ENCODE results near the gene RNF145. TPM values are rescaled to one million over a fixed set of nuclear protein-coding genes. Genes with fewer than 3 reads are reported as not detected.

Gene RNF145
- total RNA-seq, 1 donor from 2014 or later, result 46.7 TPM

DNA sequence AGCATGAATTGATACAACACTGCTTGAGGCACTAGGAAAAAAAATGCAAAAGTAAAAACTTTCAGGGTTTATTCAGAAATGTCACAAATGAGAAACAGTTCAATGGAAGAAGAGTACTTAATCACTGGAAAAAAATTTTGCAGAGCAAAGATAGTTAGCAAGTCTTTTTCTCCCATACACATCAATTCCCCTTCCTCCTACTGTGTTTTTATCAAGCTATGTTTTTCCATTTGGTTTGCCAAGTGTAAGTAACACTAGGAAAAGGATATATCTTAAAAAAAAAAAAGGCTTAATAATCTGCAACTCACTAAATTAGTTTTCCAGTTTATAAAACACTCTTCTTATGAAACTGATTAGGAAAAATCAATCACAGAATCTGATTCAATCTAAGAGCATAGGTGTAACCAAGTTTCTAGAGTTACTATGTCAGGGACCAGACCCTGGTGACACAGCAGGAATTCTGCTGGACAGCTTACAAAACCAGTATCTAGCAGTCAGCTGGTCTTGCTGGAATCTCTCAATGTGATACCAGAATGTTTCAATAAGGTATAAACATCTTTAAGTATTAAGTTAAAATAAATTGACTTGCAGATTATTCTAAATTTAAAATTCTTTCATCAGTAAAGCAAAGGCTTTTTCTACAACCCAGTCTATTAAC is 34.7 kb downstream of the RNF145 start:
- no peak for TF ChIP-seq CTCF (IDR thresholded peaks at IDR 0.05; ENCODE audit: insufficient read depth, low read length, poor library complexity, severe bottlenecking)
- no peak overlapping the region for H3K4me3 ChIP-seq (ENCODE audit: low read depth, low read length)
- H3K27me3 ChIP-seq (ENCODE audit: control insufficient read depth, insufficient read depth, low read length), result no peaks in the 10 kb centered on the region
- H3K36me3 ChIP-seq (ENCODE audit: control insufficient read depth, insufficient read depth, low read length), result no peaks in the 10 kb centered on the region
- no peak for DNase-seq (ENCODE audit: low read depth)

DNA sequence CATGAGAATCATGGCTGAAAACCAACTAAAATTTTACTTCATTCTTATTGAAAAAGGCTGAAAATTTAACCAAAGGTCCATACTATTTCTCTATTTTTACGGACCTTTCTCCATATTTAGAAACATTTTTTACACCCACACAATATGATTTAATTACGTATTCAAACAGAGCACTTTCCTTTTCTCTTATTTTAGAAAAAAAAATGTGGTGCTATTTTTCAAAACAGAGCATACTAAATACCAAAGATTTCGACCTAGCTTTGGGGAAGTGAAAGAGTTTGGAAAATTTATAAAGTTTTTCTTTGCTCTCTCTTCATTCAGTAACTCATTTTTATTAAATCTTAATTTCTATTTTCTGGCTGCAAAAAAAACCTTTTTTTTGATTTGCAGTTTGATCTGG is 38.1 kb downstream of the RNF145 start:
- no peak for TF ChIP-seq CTCF (IDR thresholded peaks at IDR 0.05; ENCODE audit: insufficient read depth, low read length, poor library complexity, severe bottlenecking)

GRCh38 chr5:159170021-159170420 is 39.3 kb downstream of the RNF145 start:
- TF ChIP-seq CTCF (IDR thresholded peaks at IDR 0.05; ENCODE audit: insufficient read depth, low read length, poor library complexity, severe bottlenecking), result no peak
- Histone ChIP-seq H3K36me3 (ENCODE audit: control insufficient read depth, insufficient read depth, low read length) (no peaks in the 10 kb centered on the region), H3K4me3 (ENCODE audit: low read depth, low read length) (no peak overlapping the region)

More for the DNA sequence above, 38.1 kb downstream of the RNF145 start:
- Histone ChIP-seq H3K27me3 (ENCODE audit: control insufficient read depth, insufficient read depth, low read length) (no peaks in the 10 kb centered on the region), H3K4me3 (ENCODE audit: low read depth, low read length) (no peak overlapping the region), H3K36me3 (ENCODE audit: control insufficient read depth, insufficient read depth, low read length) (no peaks in the 10 kb centered on the region)
- no peak for DNase-seq (ENCODE audit: low read depth)

GRCh38 chr5:159166416-159166815 is 42.9 kb downstream of the RNF145 start:
- H3K36me3 ChIP-seq (ENCODE audit: control insufficient read depth, insufficient read depth, low read length), result no peaks in the 10 kb centered on the region
- H3K4me3 ChIP-seq (ENCODE audit: low read depth, low read length), result no peak overlapping the region
- no peak for DNase-seq (ENCODE audit: low read depth)
- no peaks in the 10 kb centered on the region for H3K27me3 ChIP-seq (ENCODE audit: control insufficient read depth, insufficient read depth, low read length)
- TF ChIP-seq CTCF (IDR thresholded peaks at IDR 0.05; ENCODE audit: insufficient read depth, low read length, poor library complexity, severe bottlenecking), result no peak

More at GRCh38 chr5:159170021-159170420, 39.3 kb downstream of the RNF145 start:
- no peak for DNase-seq (ENCODE audit: low read depth)
- no peaks in the 10 kb centered on the region for H3K27me3 ChIP-seq (ENCODE audit: control insufficient read depth, insufficient read depth, low read length)

- H3K4me3 ChIP-seq (ENCODE audit: low read depth, low read length), result no peak overlapping the region
- H3K27me3 ChIP-seq (ENCODE audit: control insufficient read depth, insufficient read depth, low read length), result no peaks in the 10 kb centered on the region
- no peak for TF ChIP-seq CTCF (IDR thresholded peaks at IDR 0.05; ENCODE audit: insufficient read depth, low read length, poor library complexity, severe bottlenecking)
- no peak for DNase-seq (ENCODE audit: low read depth)
- H3K36me3 ChIP-seq (ENCODE audit: control insufficient read depth, insufficient read depth, low read length), result no peaks in the 10 kb centered on the region
These were observed 45.7 kb downstream of the RNF145 start for GRCh38 chr5:159163701-159164046.
